Activated naive CD4-positive, alpha-beta T cell treated with anti-CD3 and anti-CD28 coated beads, Interleukin-2, amount 50 U/mL, for 24 hours (primary cell): ENCODE data around the gene SLC9A3.
A peak's percentile ranks its signal among the peaks of the same experiment; 100 is the strongest.

Experiments
- H3K27ac Mint-ChIP-seq: one replicate; pipeline ENCODE4 v1.8.0; 2021; ENCODE audit warnings: mild to moderate bottlenecking, mixed read lengths
- H3K27me3 Mint-ChIP-seq: one replicate; pipeline ENCODE4 v1.8.0; 2021; ENCODE audit warnings: mixed read lengths
- H3K36me3 Mint-ChIP-seq: one replicate; pipeline ENCODE4 v1.8.0; 2021; ENCODE audit warnings: mixed read lengths
- H3K4me1 Mint-ChIP-seq: one replicate; pipeline ENCODE4 v1.8.0; 2021; ENCODE audit warnings: mixed read lengths
- H3K4me3 Mint-ChIP-seq: one replicate; pipeline ENCODE4 v1.8.0; 2021; ENCODE audit warnings: mild to moderate bottlenecking, mixed read lengths
- H3K9me3 Mint-ChIP-seq: one replicate; pipeline ENCODE4 v1.8.0; 2021; ENCODE audit warnings: mixed read lengths

The SLC9A3 gene

GRCh38 chr5:451587-452458 is 72.4 kb downstream of the SLC9A3 start:
- no peaks in the 10 kb centered on the region for H3K27me3 Mint-ChIP-seq
- peaks cover 52% of the 10 kb centered on the region for H3K36me3 Mint-ChIP-seq
- peak overlapping the region; percentile 20 for H3K4me3 Mint-ChIP-seq
- H3K9me3 Mint-ChIP-seq: peaks cover 15% of the 10 kb centered on the region
- peaks cover 72% of the 10 kb centered on the region for H3K4me1 Mint-ChIP-seq
- H3K27ac Mint-ChIP-seq: peak overlapping the region; percentile 48

- Mint-ChIP-seq H3K4me3 (no peak overlapping the region), H3K27ac (no peak overlapping the region), H3K36me3 (peaks cover 54% of the 10 kb centered on the region), H3K4me1 (peaks cover 79% of the 10 kb centered on the region), H3K27me3 (no peaks in the 10 kb centered on the region), H3K9me3 (peaks cover 15% of the 10 kb centered on the region)
Measured at GRCh38 chr5:449151-449550, 75.1 kb downstream of the SLC9A3 start.

- peaks cover 76% of the 10 kb centered on the region for H3K4me1 Mint-ChIP-seq
- H3K36me3 Mint-ChIP-seq: peaks cover 53% of the 10 kb centered on the region
- no peak overlapping the region for H3K4me3 Mint-ChIP-seq
- H3K9me3 Mint-ChIP-seq: peaks cover 15% of the 10 kb centered on the region
- no peak overlapping the region for H3K27ac Mint-ChIP-seq
- H3K27me3 Mint-ChIP-seq: no peaks in the 10 kb centered on the region
Measured at GRCh38 chr5:448766-449090, 75.5 kb downstream of the SLC9A3 start.

GRCh38 chr5:448061-448765 is 76.0 kb downstream of the SLC9A3 start:
- H3K27me3 Mint-ChIP-seq: no peaks in the 10 kb centered on the region
- no peak overlapping the region for H3K4me3 Mint-ChIP-seq
- H3K36me3 Mint-ChIP-seq: peaks cover 49% of the 10 kb centered on the region
- H3K9me3 Mint-ChIP-seq: peaks cover 15% of the 10 kb centered on the region
- peaks cover 74% of the 10 kb centered on the region for H3K4me1 Mint-ChIP-seq
- peak overlapping the region; percentile 30 for H3K27ac Mint-ChIP-seq

GRCh38 chr5:447501-447900 is 76.7 kb downstream of the SLC9A3 start:
- no peak overlapping the region for H3K4me3 Mint-ChIP-seq
- peaks cover 43% of the 10 kb centered on the region for H3K36me3 Mint-ChIP-seq
- H3K9me3 Mint-ChIP-seq: peaks cover 12% of the 10 kb centered on the region
- H3K4me1 Mint-ChIP-seq: peaks cover 67% of the 10 kb centered on the region
- H3K27me3 Mint-ChIP-seq: no peaks in the 10 kb centered on the region
- peak overlapping the region; percentile 77 for H3K27ac Mint-ChIP-seq

GRCh38 chr5:446883-447263 is 77.4 kb downstream of the SLC9A3 start:
- peaks cover 5% of the 10 kb centered on the region for H3K9me3 Mint-ChIP-seq
- peaks cover 61% of the 10 kb centered on the region for H3K4me1 Mint-ChIP-seq
- H3K27ac Mint-ChIP-seq: peak overlapping the region; percentile 41
- peak overlapping the region; percentile 39 for H3K4me3 Mint-ChIP-seq
- H3K27me3 Mint-ChIP-seq: no peaks in the 10 kb centered on the region
- peaks cover 37% of the 10 kb centered on the region for H3K36me3 Mint-ChIP-seq

GRCh38 chr5:446066-446882 is 78.0 kb downstream of the SLC9A3 start:
- Mint-ChIP-seq H3K27me3 (no peaks in the 10 kb centered on the region), H3K27ac (peak overlapping the region; percentile 68), H3K9me3 (peaks cover 4% of the 10 kb centered on the region), H3K4me1 (peaks cover 64% of the 10 kb centered on the region), H3K4me3 (peak overlapping the region; percentile 42), H3K36me3 (peaks cover 31% of the 10 kb centered on the region)

- Mint-ChIP-seq H3K9me3 (no peaks in the 10 kb centered on the region), H3K36me3 (peaks cover 25% of the 10 kb centered on the region), H3K27me3 (no peaks in the 10 kb centered on the region), H3K4me1 (peaks cover 60% of the 10 kb centered on the region), H3K27ac (peak overlapping the region; percentile 68), H3K4me3 (peak overlapping the region; percentile 42)
Measured at GRCh38 chr5:445591-445990, 78.7 kb downstream of the SLC9A3 start.

GRCh38 chr5:444226-444625 is 80.0 kb downstream of the SLC9A3 start:
- Mint-ChIP-seq H3K4me3 (peak overlapping the region; percentile 87), H3K27me3 (no peaks in the 10 kb centered on the region), H3K4me1 (peaks cover 49% of the 10 kb centered on the region), H3K27ac (peak overlapping the region; percentile 76), H3K9me3 (no peaks in the 10 kb centered on the region), H3K36me3 (peaks cover 15% of the 10 kb centered on the region)

GRCh38 chr5:443239-444151 is 80.8 kb downstream of the SLC9A3 start:
- Mint-ChIP-seq H3K4me1 (peaks cover 41% of the 10 kb centered on the region), H3K27me3 (no peaks in the 10 kb centered on the region), H3K4me3 (peak overlapping the region; percentile 96), H3K36me3 (peaks cover 10% of the 10 kb centered on the region), H3K9me3 (no peaks in the 10 kb centered on the region), H3K27ac (peak overlapping the region; percentile 76)

GRCh38 chr5:442335-443238 is 81.7 kb downstream of the SLC9A3 start, which contains the start of gene EXOC3:
TSS of gene EXOC3 (plus strand) at chr5:443176. CDS start at chr5:446206, 3,030 bp downstream.
- no peaks in the 10 kb centered on the region for H3K9me3 Mint-ChIP-seq
- peak within 1 kb of the TSS; percentile 96 for H3K4me3 Mint-ChIP-seq
- H3K27me3 Mint-ChIP-seq: no peaks in the 10 kb centered on the region
- H3K36me3 Mint-ChIP-seq: peaks cover 5% of the 10 kb centered on the region
- H3K27ac Mint-ChIP-seq: peak within 1 kb of the TSS; percentile 97
- H3K4me1 Mint-ChIP-seq: peaks cover 34% of the 10 kb centered on the region

GRCh38 chr5:441996-442334 is 82.3 kb downstream of the SLC9A3 start:
- Mint-ChIP-seq H3K4me1 (peaks cover 29% of the 10 kb centered on the region), H3K27me3 (no peaks in the 10 kb centered on the region), H3K9me3 (no peaks in the 10 kb centered on the region), H3K27ac (peak overlapping the region; percentile 97), H3K36me3 (peaks cover 4% of the 10 kb centered on the region), H3K4me3 (peak overlapping the region; percentile 96)

- H3K36me3 Mint-ChIP-seq: peaks cover 2% of the 10 kb centered on the region
- no peaks in the 10 kb centered on the region for H3K27me3 Mint-ChIP-seq
- peak overlapping the region; percentile 51 for H3K27ac Mint-ChIP-seq
- no peaks in the 10 kb centered on the region for H3K9me3 Mint-ChIP-seq
- H3K4me1 Mint-ChIP-seq: peaks cover 18% of the 10 kb centered on the region
- no peak overlapping the region for H3K4me3 Mint-ChIP-seq
Measured at GRCh38 chr5:440401-441201, 83.6 kb downstream of the SLC9A3 start.
